K562 (cell line): ENCODE data around the gene BCAS3. TPM values are rescaled to one million over a fixed set of nuclear protein-coding genes. Genes with fewer than 3 reads are reported as not detected.

Experiments
- ATAC-seq: fragments of 200-7000 bp; cut with Tn5 transposase; 3 replicates; pipeline ENCODE4 v1.9.1; 2020; ENCODE audit warnings: moderate library complexity
- BruUV-seq: library from RNA; stranded (reverse); fragments of 400-500 nt; replicated peaks from 2 replicates; lab custom pipeline; 2021; lab: Mats Ljungman, UMichigan
- CTCF ChIA-PET: fragments of 300-600 bp; formaldehyde crosslinking; extraction: SDS; loops from one replicate; lab custom pipeline; 2021; ENCODE audit warnings: low intra/inter-chr PET ratio; lab: Yijun Ruan, JAX
- POLR2A ChIA-PET: fragments of 300-600, 350-650 bp; sonication (Branson Sonifier 250); formaldehyde crosslinking; extraction: SDS; loops from one replicate; lab custom pipeline; 2021; ENCODE audit warnings: antibody characterized with exemption, inconsistent platforms; lab: Yijun Ruan, JAX
- DNase-seq, 4 experiments: peaks; one replicate each; pipeline versions ENCODE4 v3.0.0 to v3.0.0-alpha.2; 2011 to 2018; ENCODE audit warnings: low spot score in 3 of 4, mixed read lengths in 3 of 4; ENCODE audit errors: extremely low read depth in 1 of 4
- FAIRE-seq: peaks from 2 replicates; lab custom pipeline; 2011; peaks lifted over from hg19 to GRCh38; lab: Jason Lieb, UNC
- H2AFZ ChIP-seq: 2 replicates; pipeline ENCODE4 v1.6.0; 2011; ENCODE audit warnings: low read depth, low read length, control low read depth, inconsistent platforms
- H3K27ac ChIP-seq: fragments of 200-600 bp; 3 replicates; pipeline ENCODE4 v1.8.0; 2011; ENCODE audit warnings: low read depth, mild to moderate bottlenecking, control low read depth, inconsistent platforms, low read length, moderate library complexity, mixed read lengths; ENCODE audit errors: extremely low read depth
- H3K27me3 ChIP-seq, 2 experiments: fragments of 300-600 bp in 1 of 2; 2 replicates in 1 of 2; 3 replicates in 1 of 2; pipeline versions ENCODE4 v1.6.0 to v1.8.0; 2011; ENCODE audit warnings: inconsistent platforms in 2 of 2, low read length in 2 of 2, mild to moderate bottlenecking in 1 of 2, mixed read lengths in 1 of 2, moderate library complexity in 1 of 2; ENCODE audit not compliant: control insufficient read depth in 2 of 2, insufficient read depth in 2 of 2
- H3K36me3 ChIP-seq: fragments of 300-600 bp; 3 replicates; pipeline ENCODE4 v1.8.0; 2011; ENCODE audit warnings: mild to moderate bottlenecking, low read length, inconsistent platforms; ENCODE audit not compliant: control insufficient read depth, insufficient read depth
- H3K4me1 ChIP-seq, 2 experiments: fragments of 200-600 bp in 1 of 2; replicated peaks in 1 of 2; 2 replicates in 1 of 2; 3 replicates in 1 of 2; pipeline versions ENCODE4 v1.5.1 to v1.8.0; 2011; ENCODE audit warnings: inconsistent platforms in 2 of 2, low read length in 2 of 2, mild to moderate bottlenecking in 1 of 2, mixed read lengths in 1 of 2, moderate library complexity in 1 of 2; ENCODE audit not compliant: control insufficient read depth in 2 of 2, insufficient read depth in 2 of 2
- H3K4me2 ChIP-seq: 2 replicates; pipeline ENCODE4 v1.6.1; 2011; ENCODE audit warnings: low read length, control low read depth, inconsistent platforms, mixed read lengths; ENCODE audit not compliant: insufficient read depth
- H3K4me3 ChIP-seq: fragments of 200-600 bp; sonication (generic), shearing (Covaris generic); 2 replicates; pipeline ENCODE4 v1.5.1; 2016; ENCODE audit warnings: control low read depth, inconsistent platforms
- H3K79me2 ChIP-seq: fragments of 200-600 bp; 3 replicates; pipeline ENCODE4 v1.8.0; 2011; ENCODE audit warnings: low read length, inconsistent platforms; ENCODE audit not compliant: control insufficient read depth, insufficient read depth
- H3K9ac ChIP-seq, 2 experiments: 2 replicates each; pipeline versions ENCODE4 v1.6.0 to v1.6.1; 2011; ENCODE audit warnings: low read depth in 2 of 2, low read length in 2 of 2, control low read depth in 1 of 2, inconsistent platforms in 1 of 2, mild to moderate bottlenecking in 1 of 2, mixed read lengths in 1 of 2; ENCODE audit not compliant: insufficient read depth in 1 of 2
- H3K9me1 ChIP-seq: one replicate; pipeline ENCODE4 v1.6.0; 2011; ENCODE audit warnings: inconsistent platforms, mild to moderate bottlenecking, low read length, moderate library complexity; ENCODE audit not compliant: control insufficient read depth, insufficient read depth
- H3K9me3 ChIP-seq: replicated peaks from 2 replicates; pipeline ENCODE4 v1.5.1; 2011; ENCODE audit warnings: low read depth, low read length, inconsistent platforms; ENCODE audit not compliant: control insufficient read depth, insufficient read depth
- H4K20me1 ChIP-seq: replicated peaks from 2 replicates; pipeline ENCODE4 v1.6.1; 2011; ENCODE audit warnings: low read length, inconsistent platforms, mixed read lengths; ENCODE audit not compliant: control insufficient read depth, insufficient read depth
- C11orf30 ChIP-seq: fragments of 450-650 bp; IDR thresholded peaks from 2 replicates; pipeline ENCODE4 v1.6.1; 2016; ENCODE audit warnings: low read depth, mild to moderate bottlenecking
- CBX1 ChIP-seq: sonication (generic); IDR thresholded peaks from 2 replicates; pipeline ENCODE4 v1.6.1; 2016; ENCODE audit warnings: antibody characterized with exemption, low read depth, mild to moderate bottlenecking
- GABPB2 ChIP-seq: fragments of 250-450 bp; sonication (Bioruptor Pico); conservative IDR thresholded peaks from 2 replicates; pipeline ENCODE4 v1.5.1; 2021; ENCODE audit warnings: mild to moderate bottlenecking
- GTF2F1 ChIP-seq: IDR thresholded peaks from 2 replicates; pipeline ENCODE4 v1.6.1; 2011; ENCODE audit warnings: low read depth, low read length, improper control_type of control experiment
- HDAC3 ChIP-seq: fragments of 450-650 bp; IDR thresholded peaks from 2 replicates; pipeline ENCODE4 v1.6.1; 2018; ENCODE audit warnings: borderline replicate concordance, mild to moderate bottlenecking, moderate library complexity; ENCODE audit not compliant: partially characterized antibody
- MITF ChIP-seq: IDR thresholded peaks from 2 replicates; pipeline ENCODE4 v1.6.1; 2014; ENCODE audit warnings: antibody characterized with exemption
- TSHZ1 ChIP-seq: fragments of 250-450 bp; sonication (Bioruptor Pico); IDR thresholded peaks from 2 replicates; pipeline ENCODE4 v1.4.0; 2020; ENCODE audit warnings: mild to moderate bottlenecking, moderate library complexity
- XRCC3 ChIP-seq: fragments of 450-650 bp; IDR thresholded peaks from 2 replicates; pipeline ENCODE4 v1.6.1; 2017; ENCODE audit warnings: mild to moderate bottlenecking, moderate library complexity
- ZNF584 ChIP-seq: fragments of 200-800 bp; sonication (Bioruptor generic); IDR thresholded peaks from 2 replicates; pipeline ENCODE4 v1.6.1; 2016; ENCODE audit warnings: low read depth, mild to moderate bottlenecking, missing genetic modification characterization, missing compliant biosample characterization
- WGBS: fragments of 100-300 bp; shearing (Covaris generic); methylation state at CpG from one replicate; pipeline ENCODE4 v1.1.6; 2016; ENCODE audit warnings: low coverage, mixed read lengths; ENCODE audit not compliant: insufficient coverage; ENCODE audit errors: missing lambda C conversion rate; 5-methylcytosine and 5-hydroxymethylcytosine counted together
- in situ Hi-C: fragments of 300-500 bp; cut with MboI; formaldehyde crosslinking; loops from 4 replicates; pipeline ENCODE4 v1.15.0; 2018; ENCODE audit warnings: inconsistent platforms, mixed read lengths
- intact Hi-C: fragments of 100-400 bp; cut with micrococcal nuclease; formaldehyde crosslinking; loops from 2 replicates; pipeline ENCODE4 v1.14.2; 2022
- polyA plus RNA-seq, 8 experiments: library from polyadenylated mRNA; depleted of rRNA in 4 of 8; stranded (reverse) in 5 of 8; unstranded in 3 of 8; fragments of >200 nt; fragmentation: Nextera tagmentation in 2 of 8; fragmentation: Illumina TruSeq in 1 of 8; extraction: Ambion mirVana in 2 of 8; extraction: Trizol in 1 of 8; gene quantifications; 2 replicates each; pipeline versions ENCODE4 v1.2.1 to v1.2.3, GENCODE V29; 2011 to 2014; ENCODE audit warnings: inconsistent platforms in 1 of 8, missing spikeins in 1 of 8
- total RNA-seq, 7 experiments: library from RNA; depleted of rRNA in 6 of 7; stranded (reverse); fragments of >200 nt in 6 of 7; fragmentation: Illumina TruSeq in 2 of 7; extraction: Trizol in 2 of 7; gene quantifications; 2 replicates each; pipeline versions ENCODE4 v1.2.1 to v1.2.3, GENCODE V29; 2011 to 2021; ENCODE audit warnings: low replicate concordance in 1 of 7
- TF ChIP-seq, protein P1 (sequence below): fragments of 450-650 bp; formaldehyde crosslinking; IDR thresholded peaks from 2 replicates; pipeline ENCODE4 v1.4.0; 2020; ENCODE audit warnings: mild to moderate bottlenecking, moderate library complexity
- TF ChIP-seq, protein P2 (sequence below): fragments of 250-450 bp; sonication (Bioruptor Pico); IDR thresholded peaks from 2 replicates; pipeline ENCODE4 v1.5.0; 2021; ENCODE audit warnings: mild to moderate bottlenecking, borderline replicate concordance

BCAS3 gene
- total and polyA plus RNA-seq, 9 of the 15 experiments (the other 6 are each of a cell fraction or from before 2014, with no cell fraction given), result 1.9 to 5.5 (median 3.5) TPM

DNA sequence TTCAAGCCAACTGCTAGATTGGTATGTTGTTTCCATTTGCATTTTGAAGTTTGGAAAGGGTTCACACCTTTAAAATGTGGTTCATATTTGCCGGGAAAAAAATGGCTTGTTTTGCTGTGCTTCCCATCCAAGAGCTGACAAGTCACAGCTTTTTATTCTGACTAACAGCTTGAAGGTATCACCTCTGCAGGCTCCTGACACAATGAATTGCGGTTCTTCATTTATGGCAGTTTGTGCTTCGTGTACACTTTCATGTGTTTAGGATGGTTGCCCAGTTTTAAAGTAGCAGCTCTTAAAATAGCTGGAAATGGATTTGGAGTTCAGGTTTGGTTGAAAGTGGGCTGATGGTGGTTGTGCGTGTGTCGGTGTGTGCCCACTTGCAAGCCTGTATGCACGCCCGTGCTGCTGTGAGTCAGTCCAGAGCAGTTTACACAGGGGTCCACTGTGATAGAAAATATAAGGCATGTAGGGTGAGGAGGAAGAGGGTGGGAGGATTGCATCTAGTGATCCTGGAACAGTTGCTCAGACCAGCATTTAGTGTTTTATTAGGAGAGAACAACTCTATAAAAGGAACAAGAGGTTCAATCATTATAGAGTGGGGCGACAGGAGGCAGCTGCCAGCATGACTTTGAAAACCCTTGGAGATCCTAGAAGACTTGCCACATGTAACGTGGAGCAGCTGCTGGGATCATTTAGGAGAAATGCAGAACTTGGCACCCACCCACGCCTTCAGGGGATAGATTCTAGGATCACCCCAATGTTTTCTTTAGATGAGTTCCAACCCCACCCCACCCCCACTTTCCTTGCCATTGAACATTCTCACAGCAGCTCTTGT is 614.0 kb downstream of the BCAS3 start:
- no peaks in the 10 kb centered on the region for H4K20me1 ChIP-seq
- H3K27ac ChIP-seq, result no peak overlapping the region
- H3K9me3 ChIP-seq, result no peaks in the 10 kb centered on the region
- intact Hi-C loops, result no loop called here
- H3K36me3 ChIP-seq, result no peaks in the 10 kb centered on the region
- BruUV-seq, result no TSS peak
- no peak overlapping the region for H3K4me3 ChIP-seq
- ChIA-PET CTCF (interaction anchor here (0.6 kb wide), 1 partner anchor 1951 kb away, joined by 6 read pairs; no protein-coding TSS in a partner anchor), POLR2A (interaction anchor here (0.6 to 0.7 kb wide), 2 partner anchors 157 to 738 kb away, joined by 3 read pairs; no protein-coding TSS in a partner anchor)
- DNase-seq (no peak), FAIRE-seq (no peak), ATAC-seq (no peak)
- no peaks in the 10 kb centered on the region for H3K9me1 ChIP-seq
- H3K27me3 ChIP-seq, result peaks cover 17 to 23% of the 10 kb centered on the region in 2 experiments; a peak in 4 of 5 replicates
- H3K4me2 ChIP-seq, result no peak overlapping the region
- WGBS, result 0% methylated on average over 10 of the region's 10 CpGs
- no peak overlapping the region for H2AFZ ChIP-seq
- H3K79me2 ChIP-seq, result no peaks in the 10 kb centered on the region
- in situ Hi-C loops, result no loop called here
- H3K4me1 ChIP-seq, result no peaks in the 10 kb centered on the region
- H3K9ac ChIP-seq, result no peak overlapping the region
- TF ChIP-seq C11orf30 (no peak), ZNF584 (CRISPR knock-in tag) (no peak), HDAC3 (no peak), TSHZ1 (CRISPR knock-in tag) (no peak), GABPB2 (no peak), XRCC3 (no peak), GTF2F1 (no peak), CBX1 (no peak), MITF (no peak)
- TF ChIP-seq, protein P1, sequence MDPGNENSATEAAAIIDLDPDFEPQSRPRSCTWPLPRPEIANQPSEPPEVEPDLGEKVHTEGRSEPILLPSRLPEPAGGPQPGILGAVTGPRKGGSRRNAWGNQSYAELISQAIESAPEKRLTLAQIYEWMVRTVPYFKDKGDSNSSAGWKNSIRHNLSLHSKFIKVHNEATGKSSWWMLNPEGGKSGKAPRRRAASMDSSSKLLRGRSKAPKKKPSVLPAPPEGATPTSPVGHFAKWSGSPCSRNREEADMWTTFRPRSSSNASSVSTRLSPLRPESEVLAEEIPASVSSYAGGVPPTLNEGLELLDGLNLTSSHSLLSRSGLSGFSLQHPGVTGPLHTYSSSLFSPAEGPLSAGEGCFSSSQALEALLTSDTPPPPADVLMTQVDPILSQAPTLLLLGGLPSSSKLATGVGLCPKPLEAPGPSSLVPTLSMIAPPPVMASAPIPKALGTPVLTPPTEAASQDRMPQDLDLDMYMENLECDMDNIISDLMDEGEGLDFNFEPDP (CRISPR knock-in tag), result no peak
- TF ChIP-seq, protein P2, sequence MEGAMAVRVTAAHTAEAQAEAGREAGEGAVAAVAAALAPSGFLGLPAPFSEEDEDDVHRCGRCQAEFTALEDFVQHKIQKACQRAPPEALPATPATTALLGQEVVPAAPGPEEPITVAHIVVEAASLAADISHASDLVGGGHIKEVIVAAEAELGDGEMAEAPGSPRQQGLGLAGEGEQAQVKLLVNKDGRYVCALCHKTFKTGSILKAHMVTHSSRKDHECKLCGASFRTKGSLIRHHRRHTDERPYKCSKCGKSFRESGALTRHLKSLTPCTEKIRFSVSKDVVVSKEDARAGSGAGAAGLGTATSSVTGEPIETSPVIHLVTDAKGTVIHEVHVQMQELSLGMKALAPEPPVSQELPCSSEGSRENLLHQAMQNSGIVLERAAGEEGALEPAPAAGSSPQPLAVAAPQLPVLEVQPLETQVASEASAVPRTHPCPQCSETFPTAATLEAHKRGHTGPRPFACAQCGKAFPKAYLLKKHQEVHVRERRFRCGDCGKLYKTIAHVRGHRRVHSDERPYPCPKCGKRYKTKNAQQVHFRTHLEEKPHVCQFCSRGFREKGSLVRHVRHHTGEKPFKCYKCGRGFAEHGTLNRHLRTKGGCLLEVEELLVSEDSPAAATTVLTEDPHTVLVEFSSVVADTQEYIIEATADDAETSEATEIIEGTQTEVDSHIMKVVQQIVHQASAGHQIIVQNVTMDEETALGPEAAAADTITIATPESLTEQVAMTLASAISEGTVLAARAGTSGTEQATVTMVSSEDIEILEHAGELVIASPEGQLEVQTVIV, result no peak
